Glutamatergic neuron (in vitro differentiated cells): ENCODE data around the gene RFFL. TPM values are rescaled to one million over a fixed set of nuclear protein-coding genes. Genes with fewer than 3 reads are reported as not detected.
"Not testable (repeated sequence)": the region's sequence is repeated elsewhere in the genome, so short reads cannot be mapped to it uniquely, and the experiment has no call there.

Source experiments
- DNase-seq: peaks from one replicate; pipeline ENCODE4 v3.0.0; 2022
- H3K27ac Mint-ChIP-seq: one replicate; pipeline ENCODE4 v1.8.0; 2020; ENCODE audit warnings: mild to moderate bottlenecking, mixed read lengths, inconsistent platforms; ENCODE audit not compliant: unreplicated experiment
- H3K27me3 Mint-ChIP-seq: one replicate; pipeline ENCODE4 v1.8.0; 2020; ENCODE audit warnings: mild to moderate bottlenecking, moderate library complexity, mixed read lengths, inconsistent platforms; ENCODE audit not compliant: unreplicated experiment
- H3K36me3 Mint-ChIP-seq: one replicate; pipeline ENCODE4 v1.8.0; 2020; ENCODE audit warnings: mild to moderate bottlenecking, mixed read lengths, inconsistent platforms; ENCODE audit not compliant: unreplicated experiment
- H3K4me1 Mint-ChIP-seq: one replicate; pipeline ENCODE4 v1.8.0; 2020; ENCODE audit warnings: mild to moderate bottlenecking, low read depth, mixed read lengths, inconsistent platforms; ENCODE audit not compliant: unreplicated experiment
- H3K4me3 Mint-ChIP-seq: one replicate; pipeline ENCODE4 v1.8.0; 2020; ENCODE audit warnings: mild to moderate bottlenecking, mixed read lengths, inconsistent platforms; ENCODE audit not compliant: unreplicated experiment
- H3K9me3 Mint-ChIP-seq: one replicate; pipeline ENCODE4 v1.8.0; 2020; ENCODE audit warnings: mild to moderate bottlenecking, moderate library complexity, mixed read lengths, inconsistent platforms; ENCODE audit not compliant: unreplicated experiment
- total RNA-seq: library from RNA; stranded (reverse); fragmentation: NEBNext Ultra II Directional; extraction: Animal tissue kit (Norgen Biotek cat#: 25700); gene quantifications from one replicate; pipeline ENCODE4 v1.2.1, GENCODE V29; 2021; ENCODE audit not compliant: unreplicated experiment
- TF ChIP-seq, protein P1 (sequence below): fragments of 200-600 bp; sonication (generic); IDR thresholded peaks from one replicate; pipeline ENCODE4 v1.5.0; 2021; ENCODE audit not compliant: partially characterized antibody, unreplicated experiment

RFFL gene
- total RNA-seq, 1 donor from 2014 or later, result 16.5 TPM

GRCh38 chr17:35044181-35044580, 19.3 kb downstream of the RFFL start:
- peaks cover 6% of the 10 kb centered on the region for H3K36me3 Mint-ChIP-seq
- no peaks in the 10 kb centered on the region for H3K4me1 Mint-ChIP-seq
- H3K4me3 Mint-ChIP-seq, result no peak overlapping the region
- H3K27ac Mint-ChIP-seq, result no peak overlapping the region
- peaks cover 3% of the 10 kb centered on the region for H3K9me3 Mint-ChIP-seq
- no peak for DNase-seq
- TF ChIP-seq, protein P1, sequence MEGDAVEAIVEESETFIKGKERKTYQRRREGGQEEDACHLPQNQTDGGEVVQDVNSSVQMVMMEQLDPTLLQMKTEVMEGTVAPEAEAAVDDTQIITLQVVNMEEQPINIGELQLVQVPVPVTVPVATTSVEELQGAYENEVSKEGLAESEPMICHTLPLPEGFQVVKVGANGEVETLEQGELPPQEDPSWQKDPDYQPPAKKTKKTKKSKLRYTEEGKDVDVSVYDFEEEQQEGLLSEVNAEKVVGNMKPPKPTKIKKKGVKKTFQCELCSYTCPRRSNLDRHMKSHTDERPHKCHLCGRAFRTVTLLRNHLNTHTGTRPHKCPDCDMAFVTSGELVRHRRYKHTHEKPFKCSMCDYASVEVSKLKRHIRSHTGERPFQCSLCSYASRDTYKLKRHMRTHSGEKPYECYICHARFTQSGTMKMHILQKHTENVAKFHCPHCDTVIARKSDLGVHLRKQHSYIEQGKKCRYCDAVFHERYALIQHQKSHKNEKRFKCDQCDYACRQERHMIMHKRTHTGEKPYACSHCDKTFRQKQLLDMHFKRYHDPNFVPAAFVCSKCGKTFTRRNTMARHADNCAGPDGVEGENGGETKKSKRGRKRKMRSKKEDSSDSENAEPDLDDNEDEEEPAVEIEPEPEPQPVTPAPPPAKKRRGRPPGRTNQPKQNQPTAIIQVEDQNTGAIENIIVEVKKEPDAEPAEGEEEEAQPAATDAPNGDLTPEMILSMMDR, result no peak
- no peaks in the 10 kb centered on the region for H3K27me3 Mint-ChIP-seq

GRCh38 chr17:35041390-35041789, 22.1 kb downstream of the RFFL start:
- DNase-seq, result no peak
- no peak overlapping the region for H3K27ac Mint-ChIP-seq
- no peak overlapping the region for H3K4me3 Mint-ChIP-seq
- peaks cover 6% of the 10 kb centered on the region for H3K36me3 Mint-ChIP-seq
- no peaks in the 10 kb centered on the region for H3K4me1 Mint-ChIP-seq
- peaks cover 3% of the 10 kb centered on the region for H3K9me3 Mint-ChIP-seq
- H3K27me3 Mint-ChIP-seq, result no peaks in the 10 kb centered on the region
- TF ChIP-seq, protein P1, result no peak

DNA sequence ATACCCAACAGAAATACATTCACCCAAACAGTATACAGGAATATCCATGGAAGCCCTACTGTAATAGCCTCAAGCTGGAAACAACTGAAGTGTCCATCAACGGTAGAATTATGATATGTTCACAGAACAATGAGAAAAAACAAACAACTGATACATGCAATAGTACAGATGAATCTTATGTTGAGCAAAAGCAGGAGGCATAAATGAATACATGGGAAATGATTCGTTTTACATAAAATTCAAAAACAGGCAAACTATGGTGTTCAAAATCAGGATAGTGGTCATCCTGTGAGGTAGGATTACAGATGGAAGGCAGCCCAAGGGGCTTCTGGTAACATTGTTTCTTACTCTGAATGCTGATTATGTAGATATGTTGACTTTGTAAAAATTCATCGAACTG, 25.1 kb downstream of the RFFL start:
- no peaks in the 10 kb centered on the region for H3K4me1 Mint-ChIP-seq
- H3K27me3 Mint-ChIP-seq, result no peaks in the 10 kb centered on the region
- no peak overlapping the region for H3K27ac Mint-ChIP-seq
- H3K4me3 Mint-ChIP-seq, result no peak overlapping the region
- H3K36me3 Mint-ChIP-seq, result peaks cover 6% of the 10 kb centered on the region
- TF ChIP-seq, protein P1, result no peak
- peaks cover 1% of the 10 kb centered on the region for H3K9me3 Mint-ChIP-seq
- DNase-seq, result no peak

GRCh38 chr17:35030780-35031179, 32.7 kb downstream of the RFFL start:
- no peak overlapping the region for H3K27ac Mint-ChIP-seq
- no peak for DNase-seq
- no peak overlapping the region for H3K4me3 Mint-ChIP-seq
- no peaks in the 10 kb centered on the region for H3K9me3 Mint-ChIP-seq
- H3K27me3 Mint-ChIP-seq, result peaks cover 5% of the 10 kb centered on the region
- H3K4me1 Mint-ChIP-seq, result no peaks in the 10 kb centered on the region
- TF ChIP-seq, protein P1, result no peak
- H3K36me3 Mint-ChIP-seq, result no peaks in the 10 kb centered on the region

GRCh38 chr17:35028531-35029262, 34.8 kb downstream of the RFFL start:
- H3K4me3 Mint-ChIP-seq, result no peak overlapping the region
- no peak for DNase-seq
- TF ChIP-seq, protein P1, result no peak
- H3K27me3 Mint-ChIP-seq, result peaks cover 5% of the 10 kb centered on the region
- H3K9me3 Mint-ChIP-seq, result no peaks in the 10 kb centered on the region
- no peaks in the 10 kb centered on the region for H3K4me1 Mint-ChIP-seq
- no peak overlapping the region for H3K27ac Mint-ChIP-seq
- no peaks in the 10 kb centered on the region for H3K36me3 Mint-ChIP-seq

- H3K27ac Mint-ChIP-seq, DNase-seq, H3K9me3 Mint-ChIP-seq, H3K4me1 Mint-ChIP-seq, H3K4me3 Mint-ChIP-seq, H3K36me3 Mint-ChIP-seq, H3K27me3 Mint-ChIP-seq: not testable (repeated sequence)
Measured at GRCh38 chr17:35028097-35028496, 35.4 kb downstream of the RFFL start.
